Activated gamma-delta T cell treated with anti-CD3 and anti-CD28 coated beads, Interleukin-2, amount 50 U/mL, for 16 hours (primary cell): ENCODE results near the gene CD79B.
A peak's percentile ranks its signal among the peaks of the same experiment; 100 is the strongest.
"Not testable (repeated sequence)": the region's sequence is repeated elsewhere in the genome, so short reads cannot be mapped to it uniquely, and the experiment has no call there.

Experiments used
- DNase-seq: peaks from one replicate; pipeline ENCODE4 v3.0.0-alpha.2; 2020; ENCODE audit warnings: low read depth

Gene CD79B

GRCh38 chr17:63930951-63931575, 1.1 kb downstream of the CD79B start:
- DNase-seq = peak; percentile 17

- no peak for DNase-seq
Measured at GRCh38 chr17:63929860-63930766, 2.0 kb downstream of the CD79B start.

DNA sequence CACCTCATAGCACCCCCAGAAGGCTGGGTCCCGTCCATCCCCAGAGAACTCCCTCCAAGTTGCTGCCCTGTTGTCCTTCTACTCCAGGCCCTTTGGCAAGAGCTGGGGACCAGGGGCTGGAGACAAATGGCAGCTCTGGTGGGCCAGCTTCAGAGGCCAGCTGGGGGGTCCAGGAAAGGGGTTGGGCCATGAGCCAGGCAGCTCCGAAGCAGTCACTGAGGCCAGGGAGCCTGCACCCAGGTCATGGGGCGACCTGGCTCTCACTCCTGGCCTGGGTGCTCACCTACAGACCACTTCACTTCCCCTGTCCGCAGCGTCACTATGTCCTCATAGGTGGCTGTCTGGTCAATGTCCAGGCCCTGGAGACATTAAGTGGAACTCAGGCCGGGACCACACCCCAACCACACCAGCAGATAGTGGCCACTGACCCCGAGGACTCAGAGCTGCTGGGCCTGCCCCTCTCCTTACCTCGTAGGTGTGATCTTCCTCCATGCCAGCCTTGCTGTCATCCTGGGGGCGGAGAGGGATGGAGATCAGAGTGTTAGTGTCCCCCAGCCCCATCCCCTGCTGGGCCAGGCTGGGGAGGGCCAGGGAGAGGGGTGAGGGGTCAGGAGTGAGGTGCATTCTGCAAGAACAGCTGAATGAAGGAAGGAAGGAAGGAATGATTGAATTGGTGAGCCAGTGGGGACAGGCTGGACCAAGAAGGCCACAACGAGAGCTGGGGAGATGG, 3.0 kb downstream of the CD79B start:
- DNase-seq = no peak

GRCh38 chr17:63928172-63928666, 3.9 kb downstream of the CD79B start:
- DNase-seq = no peak

DNA sequence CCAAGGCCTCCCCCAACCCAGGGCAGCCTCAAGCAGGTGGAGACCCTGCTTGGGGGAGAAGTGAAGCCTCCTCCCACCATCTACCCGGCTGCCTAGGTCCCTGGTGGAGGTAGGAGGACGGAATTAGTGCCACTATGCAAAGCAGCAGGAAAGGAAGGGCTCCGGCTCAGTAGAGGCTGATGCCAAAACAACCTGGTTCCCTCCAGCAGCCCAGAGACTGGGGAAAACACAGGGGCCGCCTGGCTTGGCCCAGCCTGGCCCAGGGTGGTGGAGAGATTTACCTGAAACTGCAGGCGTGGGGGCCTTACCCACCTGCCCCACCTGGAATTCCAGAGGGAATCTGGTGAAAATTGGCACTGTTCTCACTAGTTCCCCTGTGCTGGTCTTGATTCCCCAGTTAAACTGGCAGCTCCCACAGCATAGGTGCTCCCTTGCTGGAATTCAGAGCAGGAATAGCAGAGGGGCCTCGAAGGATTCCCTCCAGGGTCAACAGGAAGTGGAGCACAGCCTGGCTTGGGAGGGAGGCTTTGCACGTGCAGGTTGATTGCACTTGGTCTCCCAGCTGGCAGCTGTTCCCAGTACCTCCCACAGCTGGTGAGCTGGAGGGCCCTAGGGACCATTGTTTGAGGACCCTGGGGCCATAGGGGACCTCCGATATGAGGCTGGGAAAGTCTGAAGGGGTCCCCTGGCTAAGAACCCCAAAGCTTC, 4.5 kb downstream of the CD79B start:
- no peak for DNase-seq

DNA sequence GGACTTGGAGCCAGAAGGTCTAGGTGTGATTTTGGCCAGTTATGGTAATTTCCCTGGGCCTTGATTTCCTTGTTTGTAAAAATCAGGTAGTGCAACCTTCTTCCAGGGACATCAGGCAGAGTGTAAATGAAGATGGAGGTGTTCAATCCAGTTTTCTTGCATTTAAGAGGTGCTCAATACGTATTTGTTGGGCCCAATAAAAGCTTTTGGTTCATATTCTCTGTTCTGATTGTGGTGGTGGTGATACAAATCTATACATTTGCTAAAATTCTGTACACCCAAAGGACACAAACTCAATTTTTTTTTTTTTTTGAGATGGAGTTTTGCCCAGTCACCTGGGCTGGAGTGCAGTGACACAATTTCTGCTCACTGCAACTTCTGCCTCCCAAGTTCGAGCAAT, 6.0 kb downstream of the CD79B start:
- no peak for DNase-seq

GRCh38 chr17:63925615-63926014, 6.5 kb downstream of the CD79B start:
- no peak for DNase-seq

GRCh38 chr17:63922402-63922801, 9.7 kb downstream of the CD79B start:
- DNase-seq = not testable (repeated sequence)

- DNase-seq = not testable (repeated sequence)
Measured at GRCh38 chr17:63920779-63921178, 11.4 kb downstream of the CD79B start.

- not testable (repeated sequence) for DNase-seq
Measured at GRCh38 chr17:63920050-63920449, 12.1 kb downstream of the CD79B start.

DNA sequence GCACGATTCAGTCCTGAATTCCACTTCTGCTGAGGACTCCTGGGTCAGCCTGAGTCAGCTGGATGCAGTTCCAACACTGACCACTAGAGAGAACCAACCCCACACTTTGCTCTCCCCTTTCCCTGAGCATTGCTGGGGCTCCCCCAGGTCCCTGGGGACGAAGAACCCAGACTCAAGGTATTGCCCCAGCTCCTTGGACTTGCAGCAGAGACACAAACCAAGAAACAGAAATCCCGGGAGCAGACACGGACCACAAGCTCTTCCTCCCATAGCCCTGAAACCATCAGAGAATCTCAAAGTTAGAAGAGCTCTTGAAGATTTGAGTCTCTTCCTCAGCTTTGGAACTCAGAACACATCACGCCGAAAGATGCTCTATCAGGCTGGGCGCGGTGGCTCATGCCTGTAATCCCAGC, 12.8 kb downstream of the CD79B start:
- DNase-seq = peak; percentile 65

- not testable (repeated sequence) for DNase-seq
Measured at GRCh38 chr17:63918789-63919305, 13.3 kb downstream of the CD79B start, which contains the start of gene GH1. Gene GH1 (minus strand): TSS chr17:63918839. CDS start chr17:63918776, 63 bp downstream.

- DNase-seq = no peak
Measured at GRCh38 chr17:63918305-63918704, 13.8 kb downstream of the CD79B start.

GRCh38 chr17:63917646-63918045, 14.5 kb downstream of the CD79B start:
- DNase-seq = no peak

DNA sequence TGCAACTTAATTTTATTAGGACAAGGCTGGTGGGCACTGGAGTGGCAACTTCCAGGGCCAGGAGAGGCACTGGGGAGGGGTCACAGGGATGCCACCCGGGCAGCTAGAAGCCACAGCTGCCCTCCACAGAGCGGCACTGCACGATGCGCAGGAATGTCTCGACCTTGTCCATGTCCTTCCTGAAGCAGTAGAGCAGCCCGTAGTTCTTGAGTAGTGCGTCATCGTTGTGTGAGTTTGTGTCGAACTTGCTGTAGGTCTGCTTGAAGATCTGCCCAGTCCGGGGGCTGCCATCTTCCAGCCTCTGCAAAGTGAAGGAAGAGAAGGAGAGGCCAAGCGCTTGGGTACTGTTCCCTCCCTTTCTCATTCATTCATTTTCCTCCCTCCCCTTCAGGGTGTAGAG, 14.9 kb downstream of the CD79B start:
- DNase-seq = not testable (repeated sequence)

GRCh38 chr17:63916566-63917185, 15.5 kb downstream of the CD79B start:
- no peak for DNase-seq

GRCh38 chr17:63915753-63916152, 16.4 kb downstream of the CD79B start:
- DNase-seq = not testable (repeated sequence)

DNA sequence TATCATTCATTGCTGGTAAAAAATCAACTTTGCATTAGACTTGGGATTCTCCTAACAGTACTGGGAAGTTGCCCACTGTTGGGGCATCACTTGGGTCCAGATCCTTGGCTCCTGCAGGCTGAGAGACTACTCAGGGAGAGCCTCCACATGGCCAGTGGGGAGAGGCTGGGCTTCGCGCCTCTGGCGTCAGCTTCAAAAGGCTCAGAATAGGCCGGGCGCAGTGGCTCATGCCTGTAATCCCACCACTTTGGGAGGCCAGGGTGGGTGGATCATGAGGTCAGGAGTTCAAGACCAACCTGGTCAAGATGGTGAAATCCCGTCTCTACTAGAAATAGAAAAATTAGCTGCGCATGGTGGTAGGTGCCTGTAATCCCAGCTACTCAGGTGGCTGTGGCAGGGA, 17.7 kb downstream of the CD79B start:
- DNase-seq = no peak

- DNase-seq = peak; percentile 55
Measured at GRCh38 chr17:63911657-63912100, 20.5 kb downstream of the CD79B start.

DNA sequence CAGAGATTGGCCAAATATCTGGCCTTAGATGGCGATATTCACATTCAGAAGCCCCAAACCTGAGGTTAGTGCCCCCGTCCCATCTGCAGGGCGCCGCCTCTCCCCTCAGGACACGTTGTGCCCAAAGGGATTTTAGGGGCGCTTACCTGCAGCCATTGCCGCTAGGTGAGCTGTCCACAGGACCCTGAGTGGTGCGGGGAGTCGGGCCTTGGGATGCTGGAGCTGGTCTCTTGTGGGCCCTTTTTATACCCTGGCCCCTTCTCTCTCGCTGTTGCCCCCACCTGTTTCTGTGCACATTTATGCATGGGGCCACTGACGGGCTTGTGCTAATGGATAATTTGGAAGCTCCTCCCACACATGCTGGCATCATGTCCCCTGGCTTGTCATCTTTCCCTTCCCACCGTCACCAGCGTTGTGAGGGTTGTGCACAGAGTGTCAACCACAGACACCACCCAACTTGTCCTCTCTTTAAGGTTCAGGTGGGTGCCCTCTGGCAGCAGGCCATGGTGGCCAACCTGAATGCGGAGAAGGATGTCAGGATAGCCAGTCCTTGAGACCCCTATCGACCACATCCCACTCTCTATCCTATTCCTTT, 21.0 kb downstream of the CD79B start, which contains the start of gene CSHL1:
CSHL1 (minus strand) TSS at position 218 of the 595 bp plus-strand sequence; CDS start at position 156, 62 bp downstream.
- no peak for DNase-seq
